Smooth muscle cell of the umbilical artery (primary cell): Measurements from ENCODE around the gene TATDN3. TPM values are rescaled to one million over a fixed set of nuclear protein-coding genes. Genes with fewer than 3 reads are reported as not detected.

ENCODE experiments used
- total RNA-seq: library from RNA; depleted of rRNA; stranded (reverse); fragments of >200 nt; gene quantifications from 2 replicates; pipeline ENCODE4 v1.2.3, GENCODE V29; 2014

TATDN3 gene, protein sequence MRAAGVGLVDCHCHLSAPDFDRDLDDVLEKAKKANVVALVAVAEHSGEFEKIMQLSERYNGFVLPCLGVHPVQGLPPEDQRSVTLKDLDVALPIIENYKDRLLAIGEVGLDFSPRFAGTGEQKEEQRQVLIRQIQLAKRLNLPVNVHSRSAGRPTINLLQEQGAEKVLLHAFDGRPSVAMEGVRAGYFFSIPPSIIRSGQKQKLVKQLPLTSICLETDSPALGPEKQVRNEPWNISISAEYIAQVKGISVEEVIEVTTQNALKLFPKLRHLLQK
- 12.5 and 13.4 TPM in 2 replicates for total RNA-seq

DNA sequence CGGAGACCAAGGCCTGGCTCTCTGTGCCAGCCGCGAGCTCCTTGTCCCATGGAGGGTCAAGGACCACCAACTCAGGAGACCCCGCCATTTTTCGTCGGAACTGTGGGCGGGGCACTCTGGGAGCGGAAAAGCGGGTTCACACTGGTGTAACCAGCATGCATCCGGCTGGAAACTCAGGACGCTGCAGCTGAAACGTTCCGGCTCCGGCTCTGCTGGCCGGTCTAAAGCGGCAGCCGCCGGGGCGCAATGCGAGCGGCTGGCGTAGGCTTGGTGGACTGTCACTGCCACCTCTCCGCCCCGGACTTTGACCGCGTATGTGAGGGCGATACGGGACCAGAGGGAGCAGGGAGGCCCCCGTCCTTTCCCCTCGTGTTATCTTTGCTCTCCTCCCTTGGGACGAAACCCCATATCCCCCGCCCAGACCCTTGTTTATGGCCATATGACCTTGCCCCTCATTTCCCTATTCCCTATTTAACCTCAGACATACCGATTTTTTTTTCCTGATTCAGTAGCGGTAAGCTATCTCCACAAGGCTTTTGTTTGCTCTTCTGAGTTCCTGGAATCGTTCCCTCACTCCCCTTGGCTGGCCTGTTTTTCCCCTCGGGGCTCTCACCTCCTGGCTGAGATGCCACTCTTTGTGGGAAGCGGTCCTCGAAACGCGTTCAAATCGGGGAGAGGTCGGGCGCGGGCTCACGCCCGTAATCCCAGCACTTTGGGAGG, at the start of gene TATDN3, which contains the start of gene NSL1:
Gene TATDN3, plus strand, starts transcription at position 219 of the 720 bp plus-strand sequence. Its CDS starts 28 bp downstream, at position 247.
Gene NSL1, minus strand, starts transcription at position 102 of the 720 bp plus-strand sequence. Its CDS starts 14 bp downstream, at position 88.

DNA sequence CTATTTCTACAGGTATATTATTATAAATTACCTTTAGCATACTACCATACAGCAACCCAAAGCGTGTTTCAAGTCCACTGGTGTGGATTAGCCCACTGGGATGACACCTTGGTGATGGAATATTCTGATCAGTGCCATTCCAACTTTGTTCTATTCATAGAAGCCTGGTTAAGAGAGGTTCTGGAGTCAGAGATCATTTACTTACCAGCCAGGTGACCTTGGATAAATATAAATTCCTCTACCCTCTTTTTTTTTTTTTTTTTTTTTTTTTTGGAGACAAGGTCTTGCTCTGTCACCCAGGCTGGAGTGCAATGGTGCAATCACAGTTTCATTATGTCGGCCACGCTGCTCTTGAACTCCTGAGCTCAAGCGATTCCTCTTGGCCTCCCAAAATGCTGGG, 55.9 kb downstream of the TATDN3 start, which contains the start of gene SPATA45:
Gene SPATA45, minus strand, starts transcription at position 101 of the 400 bp plus-strand sequence. CDS start 11,500 bp downstream, outside the sequence.

DNA sequence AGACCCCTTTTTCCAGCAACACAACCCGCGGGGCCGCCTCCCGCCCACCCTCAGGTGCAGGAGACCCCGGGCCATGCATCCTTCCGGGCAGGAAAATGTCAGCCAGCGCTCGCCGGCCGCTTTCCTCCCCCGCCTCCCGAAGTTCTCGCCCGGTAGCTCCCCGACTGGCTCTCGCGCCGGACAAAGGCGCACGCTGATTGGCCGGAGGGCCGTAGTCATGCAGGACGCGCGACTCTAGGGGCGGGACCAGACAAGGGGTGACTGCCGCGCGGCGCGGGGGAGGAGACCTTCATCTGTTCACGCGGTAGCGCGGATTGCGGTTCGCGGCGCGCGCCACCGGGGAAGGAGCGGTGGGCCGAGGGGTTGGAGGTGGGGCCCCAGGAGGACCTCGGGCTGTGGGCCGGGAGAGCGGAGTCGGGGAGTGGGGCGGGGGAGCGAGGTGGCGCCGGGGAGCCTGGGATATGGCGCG, 66.3 kb downstream of the TATDN3 start, which contains the start of gene FLVCR1:
Gene FLVCR1, plus strand, starts transcription at position 284 of the 469 bp plus-strand sequence. Its CDS starts 178 bp downstream, at position 462.

Other genes with a start within 250 kb of the TATDN3 start
- gene ATF3, start 183.1 kb upstream of the TATDN3 start, total RNA-seq, result 2.7 and 3.1 TPM in 2 replicates
- gene BATF3, start 92.1 kb upstream of the TATDN3 start, total RNA-seq, result 0.42 and 0.59 TPM in 2 replicates
- 23.8 and 28.9 TPM in 2 replicates for gene NSL1, start 117 bp upstream of the TATDN3 start, total RNA-seq
- not detected in 2 replicates for gene SPATA45, start 55.8 kb downstream of the TATDN3 start, total RNA-seq
- 9.5 and 10.1 TPM in 2 replicates for gene FLVCR1, start 66.4 kb downstream of the TATDN3 start, total RNA-seq
- 1.4 and 2.4 TPM in 2 replicates for gene VASH2, start 158.6 kb downstream of the TATDN3 start, total RNA-seq
- gene ANGEL2, start 224.0 kb downstream of the TATDN3 start, total RNA-seq, result 42.8 and 46.9 TPM in 2 replicates